Caco-2 (cell line): Measurements from ENCODE around the gene FARP1. TPM values are rescaled to one million over a fixed set of nuclear protein-coding genes. Genes with fewer than 3 reads are reported as not detected.

ENCODE experiments used
- BruUV-seq: library from RNA; stranded (reverse); fragments of 400-500 nt; replicated peaks from 2 replicates; lab custom pipeline; 2021; lab: Mats Ljungman, UMichigan
- CTCF ChIA-PET: fragments of 300-600 bp; sonication (Branson Sonifier 250); formaldehyde crosslinking; loops from one replicate; lab custom pipeline; 2022; ENCODE audit warnings: antibody characterized with exemption; lab: Charles Lee
- POLR2A ChIA-PET: fragments of 300-600 bp; sonication (Branson Sonifier 250); formaldehyde crosslinking; loops from one replicate; lab custom pipeline; 2022; ENCODE audit warnings: antibody characterized with exemption; lab: Charles Lee
- DNase-seq, 2 experiments: peaks; one replicate each; pipeline versions ENCODE4 v3.0.0 to v3.0.0-alpha.2; 2020 to 2022
- H3K27me3 ChIP-seq: replicated peaks from 2 replicates; pipeline ENCODE4 v1.6.0; 2011; ENCODE audit warnings: low read length; ENCODE audit not compliant: control insufficient read depth, insufficient read depth
- H3K36me3 ChIP-seq: 2 replicates; pipeline ENCODE4 v1.5.1; 2011; ENCODE audit warnings: low read length; ENCODE audit not compliant: control insufficient read depth, insufficient read depth
- H3K4me1 ChIP-seq: fragments of 250-450 bp; sonication (Bioruptor Pico); 2 replicates; pipeline ENCODE4 v1.5.1; 2020; ENCODE audit warnings: mild to moderate bottlenecking
- H3K4me3 ChIP-seq: 2 replicates; pipeline ENCODE4 v1.5.1; 2011; ENCODE audit warnings: low read depth, mild to moderate bottlenecking, control low read depth, low read length
- H3K9me3 ChIP-seq: fragments of 250-450 bp; sonication (Bioruptor Pico); 2 replicates; pipeline ENCODE4 v1.5.1; 2020; ENCODE audit warnings: mild to moderate bottlenecking, moderate library complexity
- H3K27ac Mint-ChIP-seq: one replicate; pipeline ENCODE4 v1.8.0; 2022; ENCODE audit warnings: mixed read lengths; ENCODE audit not compliant: unreplicated experiment
- H3K27me3 Mint-ChIP-seq: one replicate; pipeline ENCODE4 v1.8.0; 2022; ENCODE audit warnings: mixed read lengths; ENCODE audit not compliant: insufficient read depth, unreplicated experiment
- H3K36me3 Mint-ChIP-seq: one replicate; pipeline ENCODE4 v1.8.0; 2022; ENCODE audit warnings: mild to moderate bottlenecking, mixed read lengths; ENCODE audit not compliant: insufficient read depth, unreplicated experiment
- H3K4me1 Mint-ChIP-seq: one replicate; pipeline ENCODE4 v1.8.0; 2022; ENCODE audit warnings: low read depth, mixed read lengths; ENCODE audit not compliant: unreplicated experiment
- H3K4me3 Mint-ChIP-seq: one replicate; pipeline ENCODE4 v1.8.0; 2022; ENCODE audit warnings: mild to moderate bottlenecking, moderate library complexity, mixed read lengths; ENCODE audit not compliant: unreplicated experiment
- H3K9me3 Mint-ChIP-seq: one replicate; pipeline ENCODE4 v1.8.0; 2022; ENCODE audit warnings: mixed read lengths; ENCODE audit not compliant: unreplicated experiment
- intact Hi-C: fragments of 100-400 bp; cut with micrococcal nuclease; formaldehyde crosslinking; loops from one replicate; pipeline ENCODE4 v1.10.0; 2022; ENCODE audit not compliant: unreplicated experiment
- total RNA-seq: library from RNA; stranded (reverse); gene quantifications from 2 replicates; pipeline ENCODE4 v1.2.3, GENCODE V29; 2022
- TF ChIP-seq, protein P1 (sequence below), 2 experiments: fragments of 200-600 bp in 1 of 2; IDR thresholded peaks; 1 replicate in 1 of 2; 2 replicates in 1 of 2; pipeline versions ENCODE4 v1.5.1 to v1.8.0; 2011 to 2022; ENCODE audit warnings: antibody characterized with exemption in 1 of 2, control low read depth in 1 of 2, inconsistent platforms in 1 of 2, low read depth in 1 of 2, low read length in 1 of 2, mild to moderate bottlenecking in 1 of 2, moderate library complexity in 1 of 2; ENCODE audit not compliant: insufficient read depth in 1 of 2, severe bottlenecking in 1 of 2, unreplicated experiment in 1 of 2

FARP1 gene
- total RNA-seq, 1 experiment from 2014 or later, result 189 TPM

- no peak for DNase-seq
- intact Hi-C loops, result loop anchor here (1.0 kb wide), 1 partner anchor 20 kb away; no protein-coding TSS in a partner anchor
Measured at GRCh38 chr13:98293570-98294142, 150.8 kb downstream of the FARP1 start.

DNA sequence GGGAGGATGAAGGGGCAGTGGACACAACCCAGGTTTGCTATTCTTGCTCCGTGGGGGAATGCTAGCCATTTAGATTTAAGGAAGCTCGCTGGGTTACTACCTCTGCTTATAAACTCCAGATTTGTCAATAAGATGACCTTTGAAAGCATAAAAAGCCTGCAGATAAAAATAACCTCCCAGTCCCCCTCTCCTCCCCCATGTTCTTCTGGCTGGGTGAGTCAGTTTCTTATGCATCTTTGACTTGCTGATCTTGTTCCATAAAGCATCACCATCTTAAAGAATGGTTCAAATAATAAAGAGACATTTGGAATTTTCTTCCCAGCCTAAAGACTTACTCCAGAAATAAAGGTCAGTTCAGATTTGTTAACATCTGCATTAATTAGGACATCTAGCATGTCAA is 152.5 kb downstream of the FARP1 start:
- H3K4me1 ChIP-seq, result peaks cover 49% of the 10 kb centered on the region
- TF ChIP-seq, protein P1, sequence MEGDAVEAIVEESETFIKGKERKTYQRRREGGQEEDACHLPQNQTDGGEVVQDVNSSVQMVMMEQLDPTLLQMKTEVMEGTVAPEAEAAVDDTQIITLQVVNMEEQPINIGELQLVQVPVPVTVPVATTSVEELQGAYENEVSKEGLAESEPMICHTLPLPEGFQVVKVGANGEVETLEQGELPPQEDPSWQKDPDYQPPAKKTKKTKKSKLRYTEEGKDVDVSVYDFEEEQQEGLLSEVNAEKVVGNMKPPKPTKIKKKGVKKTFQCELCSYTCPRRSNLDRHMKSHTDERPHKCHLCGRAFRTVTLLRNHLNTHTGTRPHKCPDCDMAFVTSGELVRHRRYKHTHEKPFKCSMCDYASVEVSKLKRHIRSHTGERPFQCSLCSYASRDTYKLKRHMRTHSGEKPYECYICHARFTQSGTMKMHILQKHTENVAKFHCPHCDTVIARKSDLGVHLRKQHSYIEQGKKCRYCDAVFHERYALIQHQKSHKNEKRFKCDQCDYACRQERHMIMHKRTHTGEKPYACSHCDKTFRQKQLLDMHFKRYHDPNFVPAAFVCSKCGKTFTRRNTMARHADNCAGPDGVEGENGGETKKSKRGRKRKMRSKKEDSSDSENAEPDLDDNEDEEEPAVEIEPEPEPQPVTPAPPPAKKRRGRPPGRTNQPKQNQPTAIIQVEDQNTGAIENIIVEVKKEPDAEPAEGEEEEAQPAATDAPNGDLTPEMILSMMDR (IDR thresholded peaks at IDR 0.05; ENCODE audit: insufficient read depth in 1 of 2, low read depth in 1 of 2, low read length in 1 of 2, severe bottlenecking in 1 of 2, unreplicated experiment in 1 of 2), result no peak
- no peak for DNase-seq
- H3K4me3 Mint-ChIP-seq, result no peak overlapping the region
- ChIA-PET POLR2A (no interaction called here), CTCF (no interaction called here)
- intact Hi-C loops, result no loop called here
- H3K27me3 Mint-ChIP-seq, result no peaks in the 10 kb centered on the region
- no peak overlapping the region for H3K27ac Mint-ChIP-seq
- H3K4me3 ChIP-seq, result no peak overlapping the region
- H3K27me3 ChIP-seq, result no peaks in the 10 kb centered on the region
- peaks cover 36% of the 10 kb centered on the region for H3K36me3 Mint-ChIP-seq
- no peaks in the 10 kb centered on the region for H3K9me3 ChIP-seq
- H3K4me1 Mint-ChIP-seq, result peaks cover 57% of the 10 kb centered on the region
- BruUV-seq, result no TSS peak
- H3K36me3 ChIP-seq, result no peaks in the 10 kb centered on the region
- H3K9me3 Mint-ChIP-seq, result no peaks in the 10 kb centered on the region

More at GRCh38 chr13:98293570-98294142, 150.8 kb downstream of the FARP1 start:
- no peaks in the 10 kb centered on the region for H3K27me3 ChIP-seq
- TF ChIP-seq, protein P1 (IDR thresholded peaks at IDR 0.05; ENCODE audit: insufficient read depth in 1 of 2, low read depth in 1 of 2, low read length in 1 of 2, severe bottlenecking in 1 of 2, unreplicated experiment in 1 of 2), result no peak
- Mint-ChIP-seq H3K4me3 (peak overlapping the region; percentile 24), H3K27ac (peak overlapping the region; percentile 87), H3K27me3 (no peaks in the 10 kb centered on the region), H3K36me3 (peaks cover 46% of the 10 kb centered on the region), H3K4me1 (peaks cover 53% of the 10 kb centered on the region), H3K9me3 (no peaks in the 10 kb centered on the region)
- H3K9me3 ChIP-seq, result no peaks in the 10 kb centered on the region
- peaks cover 47% of the 10 kb centered on the region for H3K4me1 ChIP-seq
- TSS peak; percentile 29 for BruUV-seq
- POLR2A ChIA-PET, result interaction anchor here (0.6 kb wide), 1 partner anchor 67 kb away, joined by 6 read pairs; no protein-coding TSS in a partner anchor
- H3K4me3 ChIP-seq, result no peak overlapping the region
- no peaks in the 10 kb centered on the region for H3K36me3 ChIP-seq
- CTCF ChIA-PET, result no interaction called here

- DNase-seq, result no peak
- Histone ChIP-seq H3K36me3 (no peaks in the 10 kb centered on the region), H3K9me3 (no peaks in the 10 kb centered on the region), H3K27me3 (no peaks in the 10 kb centered on the region), H3K4me1 (peaks cover 56% of the 10 kb centered on the region), H3K4me3 (no peak overlapping the region)
- no peak overlapping the region for H3K27ac Mint-ChIP-seq
- peaks cover 24% of the 10 kb centered on the region for H3K36me3 Mint-ChIP-seq
- no peak overlapping the region for H3K4me3 Mint-ChIP-seq
- no TSS peak for BruUV-seq
- peaks cover 56% of the 10 kb centered on the region for H3K4me1 Mint-ChIP-seq
- no peaks in the 10 kb centered on the region for H3K9me3 Mint-ChIP-seq
- H3K27me3 Mint-ChIP-seq, result no peaks in the 10 kb centered on the region
- intact Hi-C loops, result no loop called here
- TF ChIP-seq, protein P1 (IDR thresholded peaks at IDR 0.05; ENCODE audit: insufficient read depth in 1 of 2, low read depth in 1 of 2, low read length in 1 of 2, severe bottlenecking in 1 of 2, unreplicated experiment in 1 of 2), result no peak
- CTCF ChIA-PET, result interaction anchor here (0.6 kb wide), 1 partner anchor 1817 kb away, joined by 3 read pairs; no protein-coding TSS in a partner anchor
- POLR2A ChIA-PET, result interaction anchor here (0.6 kb wide), 3 partner anchors 15 to 456 kb away, joined by 3 to 11 read pairs (median 4); no protein-coding TSS in a partner anchor
Measured at GRCh38 chr13:98297051-98297450, 154.2 kb downstream of the FARP1 start.
